ENCODE data around the gene EYA4. TPM values are rescaled to one million over a fixed set of nuclear protein-coding genes. Genes with fewer than 3 reads are reported as not detected.

The EYA4 gene
- total and polyA plus RNA-seq, 2 of the 4 experiments (the other 2 are of a cell fraction) = 5.7 to 11.1 TPM

- TF ChIP-seq CHD1 (IDR thresholded peaks at IDR 0.05; ENCODE audit: low read depth, low read length) (no peak), MAZ (IDR thresholded peaks at IDR 0.05; ENCODE audit: borderline replicate concordance, low read depth, low read length) (no peak), ELK1 (IDR thresholded peaks at IDR 0.05; ENCODE audit: borderline replicate concordance, low read depth, low read length) (no peak), RCOR1 (IDR thresholded peaks at IDR 0.05; ENCODE audit: insufficient replicate concordance, low read length) (no peak), MAFK (IDR thresholded peaks at IDR 0.05; ENCODE audit: low read depth, low read length) (no peak), CEBPB (IDR thresholded peaks at IDR 0.05; ENCODE audit: low read depth, low read length) (no peak), FOS (IDR thresholded peaks at IDR 0.05; ENCODE audit: low read depth, low read length) (no peak), RAD21 (IDR thresholded peaks at IDR 0.05; ENCODE audit: low read length) (no peak), BHLHE40 (IDR thresholded peaks at IDR 0.05; ENCODE audit: low read depth, low read length) (no peak), MXI1 (IDR thresholded peaks at IDR 0.05; ENCODE audit: borderline replicate concordance, low read depth, low read length) (no peak), CTCF (conservative IDR thresholded peaks at IDR 0.05; ENCODE audit: low read depth, low read length) (no peak), NFE2L2 (IDR thresholded peaks at IDR 0.05; ENCODE audit: low read depth, low read length) (no peak), USF2 (IDR thresholded peaks at IDR 0.05; ENCODE audit: low read depth, low read length) (no peak), RFX5 (IDR thresholded peaks at IDR 0.05; ENCODE audit: low read depth, low read length) (no peak), SMC3 (IDR thresholded peaks at IDR 0.05; ENCODE audit: low read depth, low read length) (no peak), POLR2A (IDR thresholded peaks at IDR 0.05; ENCODE audit: low read depth, low read length) (no peak)
- no peak overlapping the region for H3K56ac ChIP-seq (ENCODE audit: extremely low read depth, insufficient read depth, low read length)
- H3K18ac ChIP-seq (ENCODE audit: low read depth, low read length) = no peak overlapping the region
- no peak overlapping the region for H3K4me2 ChIP-seq (ENCODE audit: low read depth, low read length)
- no peak overlapping the region for H3K4ac ChIP-seq (ENCODE audit: low read depth, low read length)
- H3K14ac ChIP-seq (replicated peaks; ENCODE audit: low read depth, low read length) = no peak overlapping the region
- no peak overlapping the region for H3K4me3 ChIP-seq (ENCODE audit: insufficient read depth, low read depth, low read length)
- H3K9me1 ChIP-seq (ENCODE audit: insufficient read depth, low read length) = no peaks in the 10 kb centered on the region
- no peak overlapping the region for H3K27ac ChIP-seq (ENCODE audit: insufficient read depth, low read length)
- no peak overlapping the region for H2AFZ ChIP-seq (replicated peaks; ENCODE audit: low read length, poor library complexity)
- H3K9me3 ChIP-seq (ENCODE audit: control insufficient read depth, insufficient read depth, low read length) = no peaks in the 10 kb centered on the region
- no peaks in the 10 kb centered on the region for H3K27me3 ChIP-seq (ENCODE audit: control insufficient read depth, insufficient read depth, low read length)
- ATAC-seq (ENCODE audit: low read depth) = no peak
- H3K36me3 ChIP-seq (ENCODE audit: control insufficient read depth, insufficient read depth, low read length) = no peaks in the 10 kb centered on the region; the same call in 1 of the 2 replicates
- H4K5ac ChIP-seq (ENCODE audit: low read depth, low read length) = no peak overlapping the region
- BruUV-seq (replicated peaks) = no TSS peak
- H3K23ac ChIP-seq (ENCODE audit: low read depth, low read length) = no peak overlapping the region
- dilution Hi-C loops (cut with HindIII; ENCODE audit: low sequenced_read_pairs, unreplicated experiment) (no loop called here), intact Hi-C loops (cut with micrococcal nuclease) (no loop called here), in situ Hi-C loops (cut with MboI; ENCODE audit: low sequenced_read_pairs) (no loop called here)
- POLR2A ChIA-PET (ENCODE audit: unreplicated experiment) = no interaction called here
- no peak overlapping the region for H4K8ac ChIP-seq (ENCODE audit: low read depth in 2 of 2, low read length in 2 of 2)
- WGBS, 2 experiments (ENCODE audit: extremely low coverage in 2 of 2, insufficient read length in 1 of 2) = 100% methylated on average over 1 of the region's 5 CpGs; no CpG with 5 or more reads in 1 of the 2 experiments
- no peak overlapping the region for H2BK5ac ChIP-seq (ENCODE audit: low read depth, low read length, poor library complexity, severe bottlenecking)
- CTCF ChIA-PET = no interaction called here
- no peaks in the 10 kb centered on the region; the same call in 1 of the 2 replicates for H4K20me1 ChIP-seq (ENCODE audit: insufficient read depth, low read length)
- H4K91ac ChIP-seq (ENCODE audit: insufficient read depth, low read depth, low read length) = no peak overlapping the region
- H2AK5ac ChIP-seq (ENCODE audit: low read depth, low read length) = no peak overlapping the region
- no peak overlapping the region for H2BK15ac ChIP-seq (ENCODE audit: low read depth, low read length)
- no peak overlapping the region for H3K9ac ChIP-seq (ENCODE audit: low read depth, low read length)
- H2AK9ac ChIP-seq (replicated peaks; ENCODE audit: low read depth, low read length, poor library complexity) = no peak overlapping the region
- no peak overlapping the region for H2BK120ac ChIP-seq (ENCODE audit: low read depth, low read length)
- no peak overlapping the region for H2BK20ac ChIP-seq (ENCODE audit: low read depth, low read length)
- no peak for DNase-seq
- H3K4me1 ChIP-seq (ENCODE audit: control insufficient read depth, insufficient read depth, low read length) = no peaks in the 10 kb centered on the region
- peaks cover 0 to 3% of the 10 kb centered on the region in 2 experiments; a peak in 1 of 4 replicates for H3K79me1 ChIP-seq (ENCODE audit: low read depth in 1 of 2, low read length in 2 of 2)
Observed at GRCh38 chr6:133424359-133424758, 183.2 kb downstream of the EYA4 start.

Data from IMR-90 (cell line).